Nephron (organoid): ENCODE measurements around the gene ZCCHC8.
A peak's percentile ranks its signal among the peaks of the same experiment; 100 is the strongest.
"Not testable (repeated sequence)": the region's sequence is repeated elsewhere in the genome, so short reads cannot be mapped to it uniquely, and the experiment has no call there.

Source experiments
- H3K27ac Mint-ChIP-seq, 3 experiments: 2 replicates each; pipeline ENCODE4 v1.8.0; 2020; ENCODE audit warnings: mixed read lengths in 3 of 3, mild to moderate bottlenecking in 2 of 3, moderate library complexity in 1 of 3
- H3K27me3 Mint-ChIP-seq: 2 replicates; pipeline ENCODE4 v1.8.0; 2021; ENCODE audit warnings: low read depth, mild to moderate bottlenecking, moderate library complexity, mixed read lengths
- H3K36me3 Mint-ChIP-seq: 2 replicates; pipeline ENCODE4 v1.8.0; 2020; ENCODE audit warnings: low read depth, mixed read lengths
- H3K4me1 Mint-ChIP-seq: 2 replicates; pipeline ENCODE4 v1.8.0; 2020; ENCODE audit warnings: mixed read lengths
- H3K4me3 Mint-ChIP-seq, 3 experiments: 2 replicates each; pipeline ENCODE4 v1.8.0; 2020; ENCODE audit warnings: mild to moderate bottlenecking in 3 of 3, mixed read lengths in 3 of 3, moderate library complexity in 2 of 3
- H3K9me3 Mint-ChIP-seq: 2 replicates; pipeline ENCODE4 v1.8.0; 2020; ENCODE audit warnings: mixed read lengths
- TF ChIP-seq, protein P1 (sequence below), 3 experiments: fragments of 200-600 bp; sonication (generic); IDR thresholded peaks; one replicate each; pipeline ENCODE4 v1.5.0; 2021; ENCODE audit warnings: antibody characterized with exemption in 3 of 3; ENCODE audit not compliant: unreplicated experiment in 3 of 3

The ZCCHC8 gene

DNA sequence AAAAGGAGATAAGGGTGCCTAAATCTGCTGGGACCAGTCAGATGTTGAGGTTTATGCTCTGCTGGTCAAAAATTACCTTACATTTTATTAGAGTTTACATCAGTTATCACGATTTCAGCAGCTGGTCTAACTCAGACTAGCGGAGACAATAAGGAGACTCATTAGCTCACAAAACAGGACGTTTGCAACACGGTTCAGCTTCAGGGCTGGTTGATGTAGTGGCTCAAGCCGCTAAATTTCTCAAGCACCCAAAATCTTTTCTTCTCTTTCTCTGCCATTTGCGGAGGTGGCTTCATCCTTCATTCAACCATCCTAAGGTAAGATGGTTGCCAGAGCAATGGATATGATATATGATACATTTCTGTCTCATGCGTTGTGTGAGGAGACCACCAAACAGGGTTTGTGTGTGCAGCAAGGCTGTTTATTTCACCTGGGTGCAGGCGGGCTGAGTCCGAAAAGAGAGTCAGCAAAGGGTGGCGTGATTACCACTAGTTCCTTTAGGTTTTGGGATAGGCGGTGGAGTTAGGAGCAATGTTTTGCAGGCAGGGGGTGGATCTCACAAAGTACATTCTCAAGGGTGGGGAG lies 47.9 kb downstream of the ZCCHC8 start:
- TF ChIP-seq, protein P1, sequence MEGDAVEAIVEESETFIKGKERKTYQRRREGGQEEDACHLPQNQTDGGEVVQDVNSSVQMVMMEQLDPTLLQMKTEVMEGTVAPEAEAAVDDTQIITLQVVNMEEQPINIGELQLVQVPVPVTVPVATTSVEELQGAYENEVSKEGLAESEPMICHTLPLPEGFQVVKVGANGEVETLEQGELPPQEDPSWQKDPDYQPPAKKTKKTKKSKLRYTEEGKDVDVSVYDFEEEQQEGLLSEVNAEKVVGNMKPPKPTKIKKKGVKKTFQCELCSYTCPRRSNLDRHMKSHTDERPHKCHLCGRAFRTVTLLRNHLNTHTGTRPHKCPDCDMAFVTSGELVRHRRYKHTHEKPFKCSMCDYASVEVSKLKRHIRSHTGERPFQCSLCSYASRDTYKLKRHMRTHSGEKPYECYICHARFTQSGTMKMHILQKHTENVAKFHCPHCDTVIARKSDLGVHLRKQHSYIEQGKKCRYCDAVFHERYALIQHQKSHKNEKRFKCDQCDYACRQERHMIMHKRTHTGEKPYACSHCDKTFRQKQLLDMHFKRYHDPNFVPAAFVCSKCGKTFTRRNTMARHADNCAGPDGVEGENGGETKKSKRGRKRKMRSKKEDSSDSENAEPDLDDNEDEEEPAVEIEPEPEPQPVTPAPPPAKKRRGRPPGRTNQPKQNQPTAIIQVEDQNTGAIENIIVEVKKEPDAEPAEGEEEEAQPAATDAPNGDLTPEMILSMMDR (IDR thresholded peaks at IDR 0.05; ENCODE audit: unreplicated experiment in 3 of 3): no peak
- H3K27me3 Mint-ChIP-seq: peaks cover 4% of the 10 kb centered on the region
- no peaks in the 10 kb centered on the region for H3K4me1 Mint-ChIP-seq
- H3K36me3 Mint-ChIP-seq: no peaks in the 10 kb centered on the region
- H3K9me3 Mint-ChIP-seq: no peaks in the 10 kb centered on the region
- H3K4me3 Mint-ChIP-seq: no peak overlapping the region
- peak overlapping the region in 1 of 3 experiments; percentile 7 for H3K27ac Mint-ChIP-seq

DNA sequence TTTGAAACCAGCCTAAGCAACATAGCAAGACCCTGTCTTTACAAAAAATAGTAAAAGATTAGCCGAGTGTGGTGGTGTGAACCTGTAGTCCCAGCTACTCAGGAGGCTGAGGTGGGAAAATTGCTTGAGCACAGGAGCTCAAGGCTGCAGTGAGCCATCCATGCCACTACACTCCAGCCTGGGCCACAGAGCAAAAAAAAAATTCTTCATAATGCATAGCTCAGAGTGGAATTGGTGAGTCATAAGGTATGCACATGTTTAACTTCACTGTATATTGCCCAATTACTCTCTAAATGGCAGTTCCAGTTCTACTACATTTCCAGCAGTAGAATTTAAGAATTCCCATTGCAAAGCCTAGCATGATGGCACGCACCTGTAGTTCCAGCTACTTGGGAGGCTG lies 51.4 kb downstream of the ZCCHC8 start:
- no peaks in the 10 kb centered on the region for H3K4me1 Mint-ChIP-seq
- H3K27ac Mint-ChIP-seq: no peak overlapping the region
- H3K4me3 Mint-ChIP-seq: no peak overlapping the region
- H3K36me3 Mint-ChIP-seq: no peaks in the 10 kb centered on the region
- H3K27me3 Mint-ChIP-seq: no peaks in the 10 kb centered on the region
- peaks cover 2% of the 10 kb centered on the region for H3K9me3 Mint-ChIP-seq
- TF ChIP-seq, protein P1 (IDR thresholded peaks at IDR 0.05; ENCODE audit: unreplicated experiment in 3 of 3): no peak

DNA sequence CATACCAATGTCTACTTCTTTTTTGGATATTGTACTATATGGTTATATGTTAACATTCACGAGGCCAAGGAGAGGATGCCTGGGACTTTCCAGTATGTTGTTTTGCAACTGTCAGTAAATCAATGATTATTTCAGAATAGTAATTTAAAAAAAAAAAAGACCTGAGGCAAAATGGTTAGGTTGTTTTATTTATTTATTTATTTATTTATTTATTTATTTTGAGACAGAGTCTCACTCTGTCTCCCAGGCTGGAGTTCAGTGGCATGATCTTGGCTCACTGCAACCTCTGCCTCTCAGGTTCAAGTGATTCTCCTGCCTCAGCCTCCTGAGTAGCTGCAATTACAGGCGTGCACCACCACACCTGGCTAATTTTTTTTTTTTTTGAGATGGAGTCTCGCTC lies 52.9 kb downstream of the ZCCHC8 start:
- not testable (repeated sequence) for H3K9me3 Mint-ChIP-seq, H3K4me1 Mint-ChIP-seq, H3K36me3 Mint-ChIP-seq, H3K4me3 Mint-ChIP-seq, H3K27ac Mint-ChIP-seq, H3K27me3 Mint-ChIP-seq

DNA sequence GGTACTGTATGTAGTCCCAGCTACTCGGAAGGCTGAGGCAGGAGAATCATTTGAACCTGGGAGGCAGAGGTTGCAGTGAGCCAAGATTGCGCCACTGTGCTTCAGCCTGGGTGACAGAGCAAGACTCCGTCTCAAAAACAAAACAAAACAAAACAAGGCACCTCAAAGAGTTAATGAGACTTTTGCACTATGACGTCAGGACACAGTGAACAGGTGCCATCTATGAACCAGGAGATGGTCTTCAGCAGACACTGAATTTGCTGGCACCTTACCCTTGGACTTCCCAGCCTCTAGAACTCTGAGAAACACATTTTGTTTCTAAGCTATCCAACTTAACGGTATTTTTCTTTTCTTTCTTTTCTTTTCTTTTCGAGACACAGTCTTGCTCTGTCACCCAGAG lies 54.3 kb downstream of the ZCCHC8 start:
- H3K9me3 Mint-ChIP-seq, H3K4me1 Mint-ChIP-seq, H3K27ac Mint-ChIP-seq, H3K36me3 Mint-ChIP-seq, H3K27me3 Mint-ChIP-seq, H3K4me3 Mint-ChIP-seq: not testable (repeated sequence)

DNA sequence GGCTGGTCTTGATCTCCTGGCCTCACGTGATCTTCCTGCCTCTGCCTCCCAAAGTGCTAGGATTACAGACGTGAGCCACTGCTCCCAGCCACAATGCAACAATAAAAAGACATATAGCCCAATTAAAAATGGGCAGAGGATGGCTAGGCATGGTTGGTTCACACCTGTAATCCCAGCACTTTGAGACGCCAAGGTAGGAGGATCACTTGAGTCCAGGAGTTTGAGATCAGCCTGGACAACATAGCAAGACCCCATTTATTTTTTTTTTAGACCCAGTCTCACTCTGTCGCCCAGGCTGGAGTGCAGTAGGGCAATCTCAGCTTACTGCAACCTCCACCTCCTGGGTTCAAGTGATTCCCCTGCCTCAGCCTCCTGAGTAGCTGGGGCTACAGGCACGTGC lies 56.7 kb downstream of the ZCCHC8 start:
- not testable (repeated sequence) for H3K9me3 Mint-ChIP-seq, H3K27ac Mint-ChIP-seq, H3K4me1 Mint-ChIP-seq, H3K4me3 Mint-ChIP-seq, H3K27me3 Mint-ChIP-seq, H3K36me3 Mint-ChIP-seq

DNA sequence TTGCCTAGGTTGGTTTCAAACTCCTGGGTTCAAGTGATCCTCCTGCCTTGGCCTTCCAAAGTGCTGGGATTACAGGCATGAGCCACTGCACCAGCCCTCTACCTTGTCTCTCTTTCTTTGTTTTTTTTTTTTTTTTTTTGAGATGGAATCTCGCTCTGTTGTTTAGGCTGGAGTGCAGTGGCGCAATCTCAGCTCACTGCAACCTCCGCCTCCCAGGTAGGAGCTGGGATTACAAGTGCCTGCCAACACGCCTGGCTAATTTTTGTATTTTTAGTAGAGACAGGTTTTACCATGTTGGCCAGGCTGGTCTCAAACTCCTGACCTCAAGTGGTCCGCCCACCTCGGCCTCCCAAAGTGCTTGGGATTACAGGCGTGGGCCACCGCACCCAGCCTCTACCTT lies 61.9 kb downstream of the ZCCHC8 start:
- not testable (repeated sequence) for H3K36me3 Mint-ChIP-seq, H3K27me3 Mint-ChIP-seq, H3K4me1 Mint-ChIP-seq, H3K9me3 Mint-ChIP-seq, H3K4me3 Mint-ChIP-seq, H3K27ac Mint-ChIP-seq

DNA sequence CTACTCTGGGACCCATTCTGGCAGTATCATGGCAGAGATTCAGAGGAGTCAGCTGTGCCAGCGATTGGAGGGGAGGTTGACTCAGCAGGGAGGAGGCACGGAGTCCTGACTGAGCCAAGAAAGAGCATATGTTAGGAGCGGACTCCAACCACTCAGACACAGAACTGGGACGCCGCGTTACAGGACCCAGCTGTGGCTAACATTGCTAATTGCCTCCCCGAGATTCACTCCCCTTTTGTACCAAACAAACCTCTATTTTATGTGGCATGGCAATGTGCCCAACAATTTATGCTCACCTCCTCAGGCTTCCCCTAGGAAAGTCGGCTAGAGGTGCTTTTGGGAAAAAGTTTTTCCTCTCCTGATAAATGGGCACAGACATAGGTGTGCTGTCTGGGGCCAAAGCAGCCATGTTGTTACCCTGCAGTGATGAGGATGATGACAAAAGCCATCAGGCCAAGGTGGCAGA lies 63.0 kb downstream of the ZCCHC8 start:
- H3K9me3 Mint-ChIP-seq: no peaks in the 10 kb centered on the region
- TF ChIP-seq, protein P1 (IDR thresholded peaks at IDR 0.05; ENCODE audit: unreplicated experiment in 3 of 3): no peak
- H3K27ac Mint-ChIP-seq: no peak overlapping the region
- H3K36me3 Mint-ChIP-seq: no peaks in the 10 kb centered on the region
- no peaks in the 10 kb centered on the region for H3K27me3 Mint-ChIP-seq
- H3K4me3 Mint-ChIP-seq: no peak overlapping the region
- no peaks in the 10 kb centered on the region for H3K4me1 Mint-ChIP-seq

DNA sequence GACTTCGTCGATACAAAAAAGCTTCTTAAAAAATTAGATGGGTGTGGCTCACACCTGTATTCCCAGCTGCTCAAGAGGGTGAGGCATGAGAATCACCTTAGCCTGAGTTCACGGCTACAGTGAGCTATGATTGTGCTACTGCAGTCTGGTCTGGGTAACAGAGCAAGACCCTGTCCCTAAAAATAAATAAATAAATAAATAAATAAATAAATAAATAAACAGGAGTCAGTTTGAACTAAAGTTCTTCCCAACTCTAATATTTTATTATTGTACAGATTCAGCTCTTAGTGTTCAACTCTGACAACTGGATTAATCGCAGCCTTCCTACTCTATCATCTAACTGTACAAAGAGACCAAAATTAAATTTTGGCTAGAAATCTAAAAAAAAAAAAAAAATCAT lies 65.5 kb downstream of the ZCCHC8 start:
- Mint-ChIP-seq H3K27ac (no peak overlapping the region), H3K4me3 (no peak overlapping the region), H3K9me3 (no peaks in the 10 kb centered on the region), H3K36me3 (no peaks in the 10 kb centered on the region), H3K4me1 (no peaks in the 10 kb centered on the region), H3K27me3 (no peaks in the 10 kb centered on the region)
- TF ChIP-seq, protein P1 (IDR thresholded peaks at IDR 0.05; ENCODE audit: unreplicated experiment in 3 of 3): no peak

DNA sequence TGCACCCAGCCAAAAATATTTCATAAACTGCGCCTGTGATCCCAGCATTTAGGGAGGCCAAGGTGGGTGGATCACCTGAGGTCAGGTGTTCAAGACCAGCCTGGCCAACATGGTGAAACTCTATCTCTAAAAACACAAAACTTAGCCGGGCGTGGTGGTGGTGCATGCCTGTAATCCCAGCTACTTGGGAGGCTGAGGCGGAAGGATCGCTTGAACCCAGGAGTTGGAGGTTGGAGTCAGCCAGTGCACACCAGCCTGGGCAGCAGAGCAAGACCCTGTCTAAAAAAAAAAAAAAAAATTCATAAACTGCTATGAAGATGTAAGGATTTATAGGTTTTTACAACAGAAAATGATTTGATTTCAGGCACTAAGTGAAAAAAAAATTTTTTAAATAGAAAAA lies 71.7 kb downstream of the ZCCHC8 start:
- H3K36me3 Mint-ChIP-seq, H3K27ac Mint-ChIP-seq, H3K27me3 Mint-ChIP-seq, H3K9me3 Mint-ChIP-seq, H3K4me3 Mint-ChIP-seq, H3K4me1 Mint-ChIP-seq: not testable (repeated sequence)
